HCT116 (cell line): Measurements from ENCODE around the gene SIPA1L3.

Source experiments
- ATF3 ChIP-seq: IDR thresholded peaks from 2 replicates; pipeline ENCODE4 v1.6.1; 2012
- CBX3 ChIP-seq: IDR thresholded peaks from 2 replicates; pipeline ENCODE4 v1.6.1; 2012; ENCODE audit warnings: low read depth
- CEBPB ChIP-seq: IDR thresholded peaks from 2 replicates; pipeline ENCODE4 v1.6.1; 2012; ENCODE audit warnings: low read depth
- EGR1 ChIP-seq: IDR thresholded peaks from 2 replicates; pipeline ENCODE4 v1.6.1; 2012; ENCODE audit warnings: low read depth
- ELF1 ChIP-seq: IDR thresholded peaks from 2 replicates; pipeline ENCODE4 v1.6.1; 2012; ENCODE audit warnings: low read depth, borderline replicate concordance
- EZH2 ChIP-seq: fragments of 200-600 bp; sonication (generic); IDR thresholded peaks from 2 replicates; pipeline ENCODE4 v1.6.1; 2017; ENCODE audit warnings: antibody characterized with exemption, mixed run types
- JUND ChIP-seq: IDR thresholded peaks from 2 replicates; pipeline ENCODE4 v1.6.1; 2012
- POLR2A ChIP-seq: IDR thresholded peaks from 2 replicates; pipeline ENCODE4 v1.7.0; 2011; ENCODE audit warnings: borderline replicate concordance; ENCODE audit not compliant: insufficient read depth, insufficient read length; ENCODE audit errors: extremely low read depth
- RAD21 ChIP-seq: IDR thresholded peaks from 2 replicates; pipeline ENCODE4 v1.6.1; 2012; ENCODE audit warnings: low read depth, mild to moderate bottlenecking
- SIN3A ChIP-seq: IDR thresholded peaks from 2 replicates; pipeline ENCODE4 v1.6.1; 2012; ENCODE audit warnings: low read depth
- SRF ChIP-seq: IDR thresholded peaks from 2 replicates; pipeline ENCODE4 v1.6.1; 2012; ENCODE audit warnings: low read depth
- YY1 ChIP-seq: IDR thresholded peaks from 2 replicates; pipeline ENCODE4 v1.6.1; 2011; ENCODE audit warnings: low read length, low read depth, moderate library complexity, mild to moderate bottlenecking; ENCODE audit not compliant: insufficient replicate concordance; ENCODE audit errors: extremely low read depth
- TF ChIP-seq, protein P1 (sequence below), 3 experiments: fragments of 200-600 bp in 1 of 3; sonication (generic) in 1 of 3; IDR thresholded peaks in 2 of 3; conservative IDR thresholded peaks in 1 of 3; 2 replicates each; pipeline ENCODE4 v1.5.1; 2012 to 2017; ENCODE audit warnings: low read depth in 2 of 3, low read length in 2 of 3, antibody characterized with exemption in 1 of 3, borderline replicate concordance in 1 of 3, control low read depth in 1 of 3, mild to moderate bottlenecking in 1 of 3, mixed read lengths in 1 of 3, mixed run types in 1 of 3, moderate library complexity in 1 of 3; ENCODE audit not compliant: insufficient read depth in 1 of 3
- TF ChIP-seq, protein P2 (sequence below): IDR thresholded peaks from 2 replicates; pipeline ENCODE4 v1.6.1; 2012; ENCODE audit warnings: low read depth

- TF ChIP-seq, protein P1, sequence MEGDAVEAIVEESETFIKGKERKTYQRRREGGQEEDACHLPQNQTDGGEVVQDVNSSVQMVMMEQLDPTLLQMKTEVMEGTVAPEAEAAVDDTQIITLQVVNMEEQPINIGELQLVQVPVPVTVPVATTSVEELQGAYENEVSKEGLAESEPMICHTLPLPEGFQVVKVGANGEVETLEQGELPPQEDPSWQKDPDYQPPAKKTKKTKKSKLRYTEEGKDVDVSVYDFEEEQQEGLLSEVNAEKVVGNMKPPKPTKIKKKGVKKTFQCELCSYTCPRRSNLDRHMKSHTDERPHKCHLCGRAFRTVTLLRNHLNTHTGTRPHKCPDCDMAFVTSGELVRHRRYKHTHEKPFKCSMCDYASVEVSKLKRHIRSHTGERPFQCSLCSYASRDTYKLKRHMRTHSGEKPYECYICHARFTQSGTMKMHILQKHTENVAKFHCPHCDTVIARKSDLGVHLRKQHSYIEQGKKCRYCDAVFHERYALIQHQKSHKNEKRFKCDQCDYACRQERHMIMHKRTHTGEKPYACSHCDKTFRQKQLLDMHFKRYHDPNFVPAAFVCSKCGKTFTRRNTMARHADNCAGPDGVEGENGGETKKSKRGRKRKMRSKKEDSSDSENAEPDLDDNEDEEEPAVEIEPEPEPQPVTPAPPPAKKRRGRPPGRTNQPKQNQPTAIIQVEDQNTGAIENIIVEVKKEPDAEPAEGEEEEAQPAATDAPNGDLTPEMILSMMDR (IDR thresholded peaks at IDR 0.05 in 2 of 3, conservative IDR thresholded peaks at IDR 0.05 in 1 of 3; ENCODE audit: borderline replicate concordance in 1 of 3, insufficient read depth in 1 of 3, low read depth in 2 of 3, low read length in 2 of 3) = no peak
- TF ChIP-seq SIN3A (no peak), EGR1 (no peak), YY1 (peak; percentile 33), CEBPB (peak; percentile 65; the same call in 1 of the 2 replicates), POLR2A (no peak), EZH2 (no peak), RAD21 (no peak), JUND (peak; percentile 78), SRF (no peak), CBX3 (peak; percentile 66; the same call in 1 of the 2 replicates), ATF3 (no peak), ELF1 (no peak)
- TF ChIP-seq, protein P2, sequence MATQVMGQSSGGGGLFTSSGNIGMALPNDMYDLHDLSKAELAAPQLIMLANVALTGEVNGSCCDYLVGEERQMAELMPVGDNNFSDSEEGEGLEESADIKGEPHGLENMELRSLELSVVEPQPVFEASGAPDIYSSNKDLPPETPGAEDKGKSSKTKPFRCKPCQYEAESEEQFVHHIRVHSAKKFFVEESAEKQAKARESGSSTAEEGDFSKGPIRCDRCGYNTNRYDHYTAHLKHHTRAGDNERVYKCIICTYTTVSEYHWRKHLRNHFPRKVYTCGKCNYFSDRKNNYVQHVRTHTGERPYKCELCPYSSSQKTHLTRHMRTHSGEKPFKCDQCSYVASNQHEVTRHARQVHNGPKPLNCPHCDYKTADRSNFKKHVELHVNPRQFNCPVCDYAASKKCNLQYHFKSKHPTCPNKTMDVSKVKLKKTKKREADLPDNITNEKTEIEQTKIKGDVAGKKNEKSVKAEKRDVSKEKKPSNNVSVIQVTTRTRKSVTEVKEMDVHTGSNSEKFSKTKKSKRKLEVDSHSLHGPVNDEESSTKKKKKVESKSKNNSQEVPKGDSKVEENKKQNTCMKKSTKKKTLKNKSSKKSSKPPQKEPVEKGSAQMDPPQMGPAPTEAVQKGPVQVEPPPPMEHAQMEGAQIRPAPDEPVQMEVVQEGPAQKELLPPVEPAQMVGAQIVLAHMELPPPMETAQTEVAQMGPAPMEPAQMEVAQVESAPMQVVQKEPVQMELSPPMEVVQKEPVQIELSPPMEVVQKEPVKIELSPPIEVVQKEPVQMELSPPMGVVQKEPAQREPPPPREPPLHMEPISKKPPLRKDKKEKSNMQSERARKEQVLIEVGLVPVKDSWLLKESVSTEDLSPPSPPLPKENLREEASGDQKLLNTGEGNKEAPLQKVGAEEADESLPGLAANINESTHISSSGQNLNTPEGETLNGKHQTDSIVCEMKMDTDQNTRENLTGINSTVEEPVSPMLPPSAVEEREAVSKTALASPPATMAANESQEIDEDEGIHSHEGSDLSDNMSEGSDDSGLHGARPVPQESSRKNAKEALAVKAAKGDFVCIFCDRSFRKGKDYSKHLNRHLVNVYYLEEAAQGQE = no peak
These were observed 108.2 kb downstream of the SIPA1L3 start for GRCh38 chr19:38015216-38015615.
